Measurements from ENCODE around the gene FGF9.

Gene FGF9

GRCh38 chr13:21668732-21669275, 2.1 kb upstream of the FGF9 start:
- no peak overlapping the region for H3K4me3 ChIP-seq (replicated peaks; ENCODE audit: low read depth, low read length)
- no peak for TF ChIP-seq CTCF (IDR thresholded peaks at IDR 0.05; ENCODE audit: low read depth, low read length, missing control alignments)
- DNase-seq (ENCODE audit: extremely low read depth, low read depth): no peak

- no peak for TF ChIP-seq CTCF (IDR thresholded peaks at IDR 0.05; ENCODE audit: low read depth, low read length, missing control alignments)
- H3K4me3 ChIP-seq (replicated peaks; ENCODE audit: low read depth, low read length): peak overlapping the region; percentile 24
- DNase-seq (ENCODE audit: extremely low read depth, low read depth): no peak
Observed at GRCh38 chr13:21670006-21670882, 629 bp upstream of the FGF9 start.

GRCh38 chr13:21671620-21672286, 880 bp downstream of the FGF9 start:
- no peak for TF ChIP-seq CTCF (IDR thresholded peaks at IDR 0.05; ENCODE audit: low read depth, low read length, missing control alignments)
- H3K4me3 ChIP-seq (replicated peaks; ENCODE audit: low read depth, low read length): no peak overlapping the region
- DNase-seq (ENCODE audit: extremely low read depth, low read depth): no peak

GRCh38 chr13:21672287-21672680, 1.4 kb downstream of the FGF9 start:
- H3K4me3 ChIP-seq (replicated peaks; ENCODE audit: low read depth, low read length): no peak overlapping the region
- TF ChIP-seq CTCF (IDR thresholded peaks at IDR 0.05; ENCODE audit: low read depth, low read length, missing control alignments): no peak
- DNase-seq (ENCODE audit: extremely low read depth, low read depth): no peak

- no peak for TF ChIP-seq CTCF (IDR thresholded peaks at IDR 0.05; ENCODE audit: low read depth, low read length, missing control alignments)
- no peak overlapping the region for H3K4me3 ChIP-seq (replicated peaks; ENCODE audit: low read depth, low read length)
- DNase-seq (ENCODE audit: extremely low read depth, low read depth): no peak
Observed at GRCh38 chr13:21672796-21673538, 2.1 kb downstream of the FGF9 start.

- DNase-seq (ENCODE audit: extremely low read depth, low read depth): no peak
- no peak overlapping the region for H3K4me3 ChIP-seq (replicated peaks; ENCODE audit: low read depth, low read length)
- TF ChIP-seq CTCF (IDR thresholded peaks at IDR 0.05; ENCODE audit: low read depth, low read length, missing control alignments): no peak
Observed at GRCh38 chr13:21673539-21673788, 2.6 kb downstream of the FGF9 start.

Measured in HFF-Myc (cell line).